ENCODE measurements around the gene GMEB2.
A peak's percentile ranks its signal among the peaks of the same experiment; 100 is the strongest.
"Not testable (repeated sequence)": the region's sequence is repeated elsewhere in the genome, so short reads cannot be mapped to it uniquely, and the experiment has no call there.

GMEB2 gene

GRCh38 chr20:63652192-63652980 is 25.5 kb upstream of the GMEB2 start:
- DNase-seq (ENCODE audit: low spot score) = peak; percentile 51
- no peak for TF ChIP-seq CTCF (IDR thresholded peaks at IDR 0.05; ENCODE audit: extremely low read depth, insufficient read depth, missing control alignments)
- in situ Hi-C loops (cut with MboI; ENCODE audit: low pct_unique_long_range_greater_than_20kb, low sequenced_read_pairs, unreplicated experiment) = no loop called here

DNA sequence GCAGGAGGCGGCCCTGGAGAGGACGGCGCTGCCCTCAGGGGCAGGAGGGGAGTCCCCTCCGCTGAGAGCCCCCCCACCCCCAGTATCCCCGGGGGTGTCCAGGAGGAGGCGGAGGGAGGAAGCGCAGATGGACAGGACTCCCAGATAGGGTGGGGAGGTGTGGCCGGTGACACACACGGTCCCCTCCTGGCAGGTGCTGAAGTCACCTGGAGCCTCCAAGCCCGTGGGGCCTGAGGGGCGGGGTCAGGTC is 25.0 kb upstream of the GMEB2 start:
- no peak for DNase-seq (ENCODE audit: low spot score)
- TF ChIP-seq CTCF (IDR thresholded peaks at IDR 0.05; ENCODE audit: extremely low read depth, insufficient read depth, missing control alignments) = no peak
- in situ Hi-C loops (cut with MboI; ENCODE audit: low pct_unique_long_range_greater_than_20kb, low sequenced_read_pairs, unreplicated experiment) = no loop called here

DNA sequence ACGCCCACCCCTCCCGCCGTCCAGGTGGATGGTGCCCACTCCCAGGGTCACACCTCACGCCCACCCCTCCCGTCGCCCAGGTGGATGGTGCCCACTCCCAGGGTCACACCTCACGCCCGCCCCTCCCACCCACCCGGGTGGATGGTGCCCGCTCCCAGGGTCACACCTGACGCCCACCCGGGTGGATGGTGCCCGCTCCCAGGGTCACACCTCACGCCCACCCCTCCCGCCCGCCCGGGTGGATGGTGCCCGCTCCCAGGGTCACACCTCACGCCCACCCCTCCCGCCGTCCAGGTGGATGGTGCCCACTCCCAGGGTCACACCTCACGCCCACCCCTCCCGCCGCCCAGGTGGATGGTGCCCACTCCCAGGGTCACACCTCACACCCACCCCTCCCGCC is 23.6 kb upstream of the GMEB2 start:
- in situ Hi-C loops (cut with MboI; ENCODE audit: low pct_unique_long_range_greater_than_20kb, low sequenced_read_pairs, unreplicated experiment); DNase-seq (ENCODE audit: low spot score): not testable (repeated sequence)

GRCh38 chr20:63648895-63649589 is 22.1 kb upstream of the GMEB2 start:
- no peak for DNase-seq (ENCODE audit: low spot score)
- no peak for TF ChIP-seq CTCF (IDR thresholded peaks at IDR 0.05; ENCODE audit: extremely low read depth, insufficient read depth, missing control alignments)
- in situ Hi-C loops (cut with MboI; ENCODE audit: low pct_unique_long_range_greater_than_20kb, low sequenced_read_pairs, unreplicated experiment) = no loop called here

GRCh38 chr20:63648190-63648589 is 21.3 kb upstream of the GMEB2 start:
- in situ Hi-C loops (cut with MboI; ENCODE audit: low pct_unique_long_range_greater_than_20kb, low sequenced_read_pairs, unreplicated experiment) = no loop called here
- TF ChIP-seq CTCF (IDR thresholded peaks at IDR 0.05; ENCODE audit: extremely low read depth, insufficient read depth, missing control alignments) = no peak

DNA sequence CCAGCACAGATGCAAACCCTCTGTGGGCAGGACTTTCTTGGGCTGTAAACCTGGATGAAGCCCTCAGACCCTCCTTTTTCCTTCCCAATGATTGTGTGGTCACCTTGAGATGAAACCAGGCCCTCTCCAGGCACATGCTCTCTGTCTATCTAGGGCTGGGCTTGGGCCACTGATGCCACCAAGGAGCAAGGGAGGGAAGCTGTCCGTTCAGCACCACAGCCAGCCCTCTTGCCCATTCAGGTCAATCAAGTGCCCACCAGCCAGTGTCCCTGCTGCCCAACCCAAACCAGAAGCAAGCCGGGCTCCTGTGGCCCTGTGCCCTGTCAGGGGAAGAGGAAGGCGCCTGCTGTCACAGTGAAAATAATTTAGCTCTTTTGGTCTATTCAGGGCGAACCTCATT is 18.3 kb upstream of the GMEB2 start:
- no peak for TF ChIP-seq CTCF (IDR thresholded peaks at IDR 0.05; ENCODE audit: extremely low read depth, insufficient read depth, missing control alignments)
- no peak for DNase-seq (ENCODE audit: low spot score)
- in situ Hi-C loops (cut with MboI; ENCODE audit: low pct_unique_long_range_greater_than_20kb, low sequenced_read_pairs, unreplicated experiment) = no loop called here

More at GRCh38 chr20:63648190-63648589, 21.3 kb upstream of the GMEB2 start:
- no peak for DNase-seq (ENCODE audit: low spot score)

- in situ Hi-C loops (cut with MboI; ENCODE audit: low pct_unique_long_range_greater_than_20kb, low sequenced_read_pairs, unreplicated experiment) = no loop called here
- no peak for DNase-seq (ENCODE audit: low spot score)
- TF ChIP-seq CTCF (IDR thresholded peaks at IDR 0.05; ENCODE audit: extremely low read depth, insufficient read depth, missing control alignments) = no peak
Observed at GRCh38 chr20:63643946-63644345, 17.0 kb upstream of the GMEB2 start.

All from GM13977 (cell line).